Uterus (tissue), 2 donors: ENCODE measurements around the gene MAGEC3.

Experiments used
- POLR2A ChIP-seq, 2 donors: fragments of 450-650 bp; IDR thresholded peaks; one replicate each; pipeline ENCODE4 v1.6.1; 2016; ENCODE audit warnings: antibody characterized with exemption in 2 of 2, mild to moderate bottlenecking in 1 of 2, moderate library complexity in 1 of 2
- TF ChIP-seq, protein P1 (sequence below), 4 experiments: fragments of 200-600 bp in 2 of 4; fragments of 450-650 bp in 2 of 4; sonication (generic) in 2 of 4; IDR thresholded peaks; one replicate each; pipeline ENCODE4 v1.5.1; 2016 to 2019; ENCODE audit warnings: antibody characterized with exemption in 4 of 4, mild to moderate bottlenecking in 2 of 4, moderate library complexity in 1 of 4

DNA sequence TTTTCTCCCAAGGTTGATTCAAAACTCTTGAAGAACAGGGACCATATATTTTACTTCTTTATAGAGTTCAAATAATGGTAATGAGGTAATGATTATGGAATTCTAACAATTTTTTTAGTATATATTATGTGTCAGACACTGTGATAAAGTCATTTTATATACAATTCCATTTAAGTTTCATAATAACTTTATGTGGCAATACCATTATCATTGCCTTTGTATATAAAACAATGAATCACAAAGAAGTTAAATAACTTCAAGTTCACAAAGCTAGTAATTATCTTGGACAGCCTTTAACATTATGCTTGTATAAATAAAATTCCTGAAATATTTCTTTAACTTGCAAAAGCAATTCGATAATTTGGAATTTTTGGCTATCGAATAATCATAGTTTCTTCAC, 86.2 kb downstream of the MAGEC3 start:
- TF ChIP-seq, protein P1, sequence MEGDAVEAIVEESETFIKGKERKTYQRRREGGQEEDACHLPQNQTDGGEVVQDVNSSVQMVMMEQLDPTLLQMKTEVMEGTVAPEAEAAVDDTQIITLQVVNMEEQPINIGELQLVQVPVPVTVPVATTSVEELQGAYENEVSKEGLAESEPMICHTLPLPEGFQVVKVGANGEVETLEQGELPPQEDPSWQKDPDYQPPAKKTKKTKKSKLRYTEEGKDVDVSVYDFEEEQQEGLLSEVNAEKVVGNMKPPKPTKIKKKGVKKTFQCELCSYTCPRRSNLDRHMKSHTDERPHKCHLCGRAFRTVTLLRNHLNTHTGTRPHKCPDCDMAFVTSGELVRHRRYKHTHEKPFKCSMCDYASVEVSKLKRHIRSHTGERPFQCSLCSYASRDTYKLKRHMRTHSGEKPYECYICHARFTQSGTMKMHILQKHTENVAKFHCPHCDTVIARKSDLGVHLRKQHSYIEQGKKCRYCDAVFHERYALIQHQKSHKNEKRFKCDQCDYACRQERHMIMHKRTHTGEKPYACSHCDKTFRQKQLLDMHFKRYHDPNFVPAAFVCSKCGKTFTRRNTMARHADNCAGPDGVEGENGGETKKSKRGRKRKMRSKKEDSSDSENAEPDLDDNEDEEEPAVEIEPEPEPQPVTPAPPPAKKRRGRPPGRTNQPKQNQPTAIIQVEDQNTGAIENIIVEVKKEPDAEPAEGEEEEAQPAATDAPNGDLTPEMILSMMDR (IDR thresholded peaks at IDR 0.05): no peak
- no peak for TF ChIP-seq POLR2A (IDR thresholded peaks at IDR 0.05)
